ENCODE measurements around the gene CDKN2D.

CDKN2D gene

DNA sequence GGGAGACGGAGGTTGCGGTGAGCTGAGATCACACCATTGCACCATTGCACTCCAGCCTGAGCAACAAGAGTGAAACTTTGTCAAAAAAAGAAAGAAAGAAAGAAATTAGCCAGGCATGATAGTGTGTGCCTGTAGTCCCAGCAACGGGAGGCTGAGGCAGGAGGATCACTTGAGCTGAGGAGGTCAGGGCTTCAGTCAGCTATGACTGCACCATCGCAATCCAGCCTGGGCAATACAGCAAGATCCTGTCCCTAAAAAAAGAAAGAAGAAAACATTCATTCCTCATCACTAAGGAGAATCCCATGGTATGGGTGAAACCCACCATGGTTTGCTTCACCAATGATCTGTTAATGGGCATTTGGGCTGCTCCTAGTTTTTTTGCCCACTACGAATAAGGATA is 31.4 kb upstream of the CDKN2D start:
- TF ChIP-seq, protein P1, sequence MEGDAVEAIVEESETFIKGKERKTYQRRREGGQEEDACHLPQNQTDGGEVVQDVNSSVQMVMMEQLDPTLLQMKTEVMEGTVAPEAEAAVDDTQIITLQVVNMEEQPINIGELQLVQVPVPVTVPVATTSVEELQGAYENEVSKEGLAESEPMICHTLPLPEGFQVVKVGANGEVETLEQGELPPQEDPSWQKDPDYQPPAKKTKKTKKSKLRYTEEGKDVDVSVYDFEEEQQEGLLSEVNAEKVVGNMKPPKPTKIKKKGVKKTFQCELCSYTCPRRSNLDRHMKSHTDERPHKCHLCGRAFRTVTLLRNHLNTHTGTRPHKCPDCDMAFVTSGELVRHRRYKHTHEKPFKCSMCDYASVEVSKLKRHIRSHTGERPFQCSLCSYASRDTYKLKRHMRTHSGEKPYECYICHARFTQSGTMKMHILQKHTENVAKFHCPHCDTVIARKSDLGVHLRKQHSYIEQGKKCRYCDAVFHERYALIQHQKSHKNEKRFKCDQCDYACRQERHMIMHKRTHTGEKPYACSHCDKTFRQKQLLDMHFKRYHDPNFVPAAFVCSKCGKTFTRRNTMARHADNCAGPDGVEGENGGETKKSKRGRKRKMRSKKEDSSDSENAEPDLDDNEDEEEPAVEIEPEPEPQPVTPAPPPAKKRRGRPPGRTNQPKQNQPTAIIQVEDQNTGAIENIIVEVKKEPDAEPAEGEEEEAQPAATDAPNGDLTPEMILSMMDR (IDR thresholded peaks at IDR 0.05; ENCODE audit: insufficient read depth, low read length, missing control alignments), result no peak
- POLR2A ChIA-PET, result no interaction called here
- H3K4me3 ChIP-seq (ENCODE audit: low read depth, low read length), result no peak overlapping the region
- no peak for DNase-seq (ENCODE audit: low read depth, low spot score)
- CTCF ChIA-PET, result interaction anchor here (0.7 to 2.8 kb wide), 3 partner anchors 19 to 44 kb away, joined by 3 to 17 read pairs (median 4); no protein-coding TSS in a partner anchor

DNA sequence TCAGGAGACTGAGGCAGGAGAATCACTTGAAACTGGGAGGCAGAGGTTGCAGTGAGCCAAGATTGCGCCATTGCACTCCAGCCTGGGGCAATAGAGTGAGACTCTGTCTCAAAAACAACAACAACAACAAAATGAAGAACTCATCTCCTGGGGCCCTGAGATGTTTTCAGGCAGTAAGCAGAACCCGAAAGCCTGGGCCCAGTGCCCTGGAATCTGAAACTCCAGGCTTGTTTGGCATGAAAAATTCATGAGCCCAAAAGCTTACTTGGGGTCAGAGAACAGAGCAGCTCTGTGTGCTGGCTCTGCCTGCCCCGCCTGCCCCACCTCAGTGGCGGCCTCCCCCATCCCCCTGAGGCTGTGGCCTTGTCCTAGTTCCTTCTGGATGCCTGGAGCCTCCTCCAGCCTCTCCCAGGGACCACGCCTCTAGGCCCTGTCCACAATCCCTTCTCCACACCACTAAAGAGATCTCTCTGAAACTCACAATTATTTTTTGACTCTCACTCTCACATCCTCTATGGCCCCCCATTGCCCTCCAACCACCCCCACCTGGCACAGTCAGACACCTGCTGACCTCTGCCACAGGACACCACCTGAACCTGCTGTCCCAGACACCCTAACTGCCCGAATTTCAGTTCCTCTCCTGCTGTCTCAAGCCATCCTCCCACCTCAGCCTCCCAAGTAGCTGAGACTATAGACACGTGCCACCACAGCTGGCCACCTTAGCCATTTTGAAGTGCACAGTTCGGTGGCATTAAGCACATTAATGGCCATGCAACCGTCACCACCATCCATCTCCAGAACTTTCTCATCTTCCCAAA is 25.2 kb upstream of the CDKN2D start:
- ChIA-PET POLR2A (interaction anchor here (0.5 kb wide), 1 partner anchor 213 kb away, joined by 3 read pairs; no protein-coding TSS in a partner anchor), CTCF (interaction anchor here (1.0 to 3.3 kb wide), 3 partner anchors 9 to 50 kb away, joined by 3 to 26 read pairs (median 14); no protein-coding TSS in a partner anchor)
- TF ChIP-seq, protein P1 (IDR thresholded peaks at IDR 0.05; ENCODE audit: insufficient read depth, low read length, missing control alignments), result no peak
- no peak overlapping the region for H3K4me3 ChIP-seq (ENCODE audit: low read depth, low read length)
- no peak for DNase-seq (ENCODE audit: low read depth, low spot score)

DNA sequence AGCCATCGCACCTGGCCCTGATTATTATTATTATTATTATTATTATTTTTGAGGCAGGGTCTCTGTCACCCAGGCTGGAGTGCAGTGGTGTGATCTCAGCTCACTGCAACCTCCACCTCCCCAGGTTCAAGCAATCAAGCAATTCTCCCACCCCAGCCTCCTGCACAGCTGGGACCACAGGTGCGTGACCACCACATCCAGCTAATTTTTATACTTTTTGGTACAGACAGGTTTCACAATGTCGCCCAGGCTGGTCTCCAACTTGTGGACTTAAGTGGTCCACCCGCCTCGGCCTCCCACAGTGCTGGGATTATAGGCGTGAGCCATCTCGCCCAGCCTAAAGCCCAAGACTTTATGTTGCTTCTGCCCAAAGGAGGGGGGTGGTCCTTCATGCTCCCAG is 24.4 kb upstream of the CDKN2D start:
- TF ChIP-seq, protein P1 (IDR thresholded peaks at IDR 0.05; ENCODE audit: insufficient read depth, low read length, missing control alignments), result no peak
- no peak for DNase-seq (ENCODE audit: low read depth, low spot score)
- POLR2A ChIA-PET, result no interaction called here
- no peak overlapping the region for H3K4me3 ChIP-seq (ENCODE audit: low read depth, low read length)
- CTCF ChIA-PET, result interaction anchor here (1.6 to 1.9 kb wide), 2 partner anchors 12 to 51 kb away, joined by 8 to 13 read pairs; no protein-coding TSS in a partner anchor

GRCh38 chr19:10587839-10588150 is 19.0 kb upstream of the CDKN2D start:
- TF ChIP-seq, protein P1 (IDR thresholded peaks at IDR 0.05; ENCODE audit: insufficient read depth, low read length, missing control alignments), result no peak
- ChIA-PET POLR2A (no interaction called here), CTCF (interaction anchor here (3.8 kb wide), 1 partner anchor 57 kb away, joined by 31 read pairs; no protein-coding TSS in a partner anchor)
- H3K4me3 ChIP-seq (ENCODE audit: low read depth, low read length), result no peak overlapping the region
- DNase-seq (ENCODE audit: low read depth, low spot score), result no peak

- ChIA-PET CTCF (interaction anchor here (9.1 kb wide), 1 partner anchor 110 kb away, joined by 178 read pairs; the partner anchor contains the start of gene QTRT1), POLR2A (no interaction called here)
- DNase-seq (ENCODE audit: low read depth, low spot score), result no peak
- no peak within 1 kb of the TSS for H3K4me3 ChIP-seq (ENCODE audit: low read depth, low read length)
- TF ChIP-seq, protein P1 (IDR thresholded peaks at IDR 0.05; ENCODE audit: insufficient read depth, low read length, missing control alignments), result no peak
These were observed 18.5 kb upstream of the CDKN2D start, which contains the start of gene AP1M2 for GRCh38 chr19:10587022-10587838. AP1M2 (minus strand) TSS chr19:10587312; CDS start chr19:10587231, 81 bp downstream.

- TF ChIP-seq, protein P1 (IDR thresholded peaks at IDR 0.05; ENCODE audit: insufficient read depth, low read length, missing control alignments), result no peak
- POLR2A ChIA-PET, result no interaction called here
- H3K4me3 ChIP-seq (ENCODE audit: low read depth, low read length), result no peak overlapping the region
- CTCF ChIA-PET, result interaction anchor here (0.9 to 19.6 kb wide), 3 partner anchors 10 to 111 kb away, joined by 3 to 644 read pairs (median 178); partner anchors contain the start of gene QTRT1
- no peak for DNase-seq (ENCODE audit: low read depth, low spot score)
These were observed 17.6 kb upstream of the CDKN2D start for GRCh38 chr19:10586396-10586795.
